Breast epithelium (tissue), 4 donors: Measurements from ENCODE around the gene GNAQ. TPM values are rescaled to one million over a fixed set of nuclear protein-coding genes. Genes with fewer than 3 reads are reported as not detected.

Source experiments
- DNase-seq, 2 donors: peaks; one replicate each; pipeline ENCODE4 v3.0.0-alpha.2; 2019; ENCODE audit warnings: low spot score in 2 of 2
- H3K27ac ChIP-seq, 2 donors: fragments of 200-600 bp; sonication (generic) in 1 of 2; one replicate each; pipeline ENCODE4 v1.5.1; 2016 to 2019; ENCODE audit warnings: mild to moderate bottlenecking in 1 of 2
- H3K27me3 ChIP-seq, 2 donors: fragments of 200-600 bp; sonication (generic) in 1 of 2; one replicate each; pipeline versions ENCODE4 v1.5.1 to v1.6.0; 2017 to 2019; ENCODE audit warnings: control low read depth in 1 of 2, mild to moderate bottlenecking in 1 of 2
- H3K36me3 ChIP-seq: fragments of 200-600 bp; one replicate; pipeline ENCODE4 v1.5.1; 2019
- H3K4me1 ChIP-seq, 2 donors: fragments of 200-600 bp; sonication (generic); one replicate each; pipeline ENCODE4 v1.5.1; 2016 to 2019; ENCODE audit warnings: control low read depth in 1 of 2
- H3K4me3 ChIP-seq, 3 donors: fragments of 200-600 bp; sonication (generic); 1 replicate in 2 of 3; 2 replicates in 1 of 3; pipeline ENCODE4 v1.5.1; 2016 to 2019; ENCODE audit warnings: mild to moderate bottlenecking in 3 of 3, moderate library complexity in 2 of 3
- H3K9me3 ChIP-seq, 2 donors: fragments of 200-600 bp; sonication (generic) in 1 of 2; one replicate each; pipeline ENCODE4 v1.5.1; 2016 to 2019; ENCODE audit warnings: control low read depth in 1 of 2
- CTCF ChIP-seq, 3 donors: fragments of 450-650 bp; IDR thresholded peaks; one replicate each; pipeline ENCODE4 v1.5.1; 2016 to 2017; ENCODE audit warnings: antibody characterized with exemption in 3 of 3, mild to moderate bottlenecking in 3 of 3, moderate library complexity in 3 of 3
- POLR2A ChIP-seq: fragments of 450-650 bp; IDR thresholded peaks from one replicate; pipeline ENCODE4 v1.6.1; 2016; ENCODE audit warnings: antibody characterized with exemption, mild to moderate bottlenecking, moderate library complexity
- POLR2AphosphoS5 ChIP-seq, 3 donors: sonication (generic); formaldehyde crosslinking; IDR thresholded peaks; one replicate each; pipeline ENCODE4 v1.6.1; 2017; ENCODE audit warnings: antibody characterized with exemption in 3 of 3
- intact Hi-C: fragments of 100-400 bp; cut with DNase I; formaldehyde crosslinking; loops from one replicate; pipeline ENCODE4 v1.15.1; 2023; ENCODE audit warnings: low total_unique reads
- total RNA-seq, 3 donors: library from RNA; depleted of rRNA; stranded (reverse); fragments of >200 nt; gene quantifications; one replicate each; pipeline ENCODE4 v1.1.0, GENCODE V29; 2016

GNAQ gene
- total RNA-seq, 3 donors from 2014 or later: 39.0 to 49.3 (median 47.2) TPM

DNA sequence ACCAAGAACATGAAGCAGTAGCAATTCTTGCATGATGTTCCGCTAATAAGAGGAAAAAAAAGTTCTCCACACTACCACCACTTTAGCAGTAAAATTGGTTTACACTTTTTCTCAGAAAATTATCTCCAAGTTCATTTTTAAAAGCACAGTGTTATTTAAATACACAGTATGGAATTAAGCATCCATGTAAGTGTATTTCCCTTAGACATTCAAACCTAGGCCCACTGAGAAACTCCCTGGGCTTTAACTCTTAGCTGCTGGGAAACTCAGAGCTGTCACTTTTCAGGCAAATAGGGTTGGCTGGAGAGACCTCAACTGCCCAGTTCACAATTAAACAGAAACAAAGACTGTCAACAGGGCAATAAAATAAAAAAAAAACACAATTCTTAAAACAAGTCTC, 2.7 kb downstream of the GNAQ start:
- peak overlapping the region; percentile 79 to 93 (median 84) for H3K4me3 ChIP-seq
- TF ChIP-seq POLR2A (no peak), POLR2AphosphoS5 (IDR thresholded peaks at IDR 0.05) (no peak), CTCF (IDR thresholded peaks at IDR 0.05) (no peak)
- no peaks in the 10 kb centered on the region for H3K9me3 ChIP-seq
- intact Hi-C loops: no loop called here
- H3K36me3 ChIP-seq: no peaks in the 10 kb centered on the region
- no peaks in the 10 kb centered on the region for H3K27me3 ChIP-seq
- DNase-seq: no peak
- H3K4me1 ChIP-seq: peaks cover 0 to 22% of the 10 kb centered on the region in 2 donors
- H3K27ac ChIP-seq: peak overlapping the region in 1 of 2 donors; percentile 97

- H3K4me1 ChIP-seq: peaks cover 0 to 16% of the 10 kb centered on the region in 2 donors
- no peak for DNase-seq
- intact Hi-C loops: no loop called here
- H3K36me3 ChIP-seq: no peaks in the 10 kb centered on the region
- TF ChIP-seq CTCF (IDR thresholded peaks at IDR 0.05) (no peak), POLR2AphosphoS5 (IDR thresholded peaks at IDR 0.05) (no peak)
- H3K27ac ChIP-seq: peak overlapping the region in 1 of 2 donors; percentile 21
- H3K4me3 ChIP-seq: no peak overlapping the region
- H3K9me3 ChIP-seq: no peaks in the 10 kb centered on the region
- no peaks in the 10 kb centered on the region for H3K27me3 ChIP-seq
These were observed 4.7 kb downstream of the GNAQ start for GRCh38 chr9:78026947-78027346.

GRCh38 chr9:78026416-78026815, 5.2 kb downstream of the GNAQ start:
- Histone ChIP-seq H3K9me3 (no peaks in the 10 kb centered on the region), H3K27ac (peak overlapping the region in 1 of 2 donors; percentile 21), H3K4me3 (peak overlapping the region in 1 of 3 donors; percentile 13), H3K4me1 (peaks cover 0 to 16% of the 10 kb centered on the region in 2 donors), H3K36me3 (no peaks in the 10 kb centered on the region), H3K27me3 (no peaks in the 10 kb centered on the region)
- DNase-seq: no peak
- TF ChIP-seq POLR2AphosphoS5 (IDR thresholded peaks at IDR 0.05) (no peak), POLR2A (no peak), CTCF (IDR thresholded peaks at IDR 0.05) (no peak)
- intact Hi-C loops: no loop called here

DNA sequence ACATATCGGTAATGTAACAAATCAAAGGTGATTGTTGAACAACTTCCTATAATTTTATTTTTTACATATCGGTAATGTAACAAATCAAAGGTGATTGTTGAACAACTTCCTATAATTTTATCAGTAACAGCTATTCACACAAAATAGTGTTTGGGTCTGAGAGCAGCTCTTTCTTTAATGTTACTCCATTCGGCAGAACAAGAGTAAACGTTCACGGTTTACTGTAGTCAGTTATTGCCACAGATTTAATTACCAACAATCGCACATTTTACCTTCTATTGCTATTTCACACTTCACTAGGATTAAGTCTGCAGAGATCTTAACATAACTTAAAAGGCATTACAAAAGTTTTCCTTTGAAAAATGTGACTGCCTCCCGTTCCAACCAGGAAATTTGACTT, 6.4 kb downstream of the GNAQ start:
- Histone ChIP-seq H3K27me3 (no peaks in the 10 kb centered on the region), H3K27ac (no peak overlapping the region), H3K4me1 (peaks cover 0 to 16% of the 10 kb centered on the region in 2 donors), H3K4me3 (no peak overlapping the region), H3K36me3 (no peaks in the 10 kb centered on the region), H3K9me3 (no peaks in the 10 kb centered on the region)
- intact Hi-C loops: no loop called here
- TF ChIP-seq POLR2AphosphoS5 (IDR thresholded peaks at IDR 0.05): no peak
- no peak for TF ChIP-seq POLR2A
- no peak for TF ChIP-seq CTCF (IDR thresholded peaks at IDR 0.05)
- no peak for DNase-seq

DNA sequence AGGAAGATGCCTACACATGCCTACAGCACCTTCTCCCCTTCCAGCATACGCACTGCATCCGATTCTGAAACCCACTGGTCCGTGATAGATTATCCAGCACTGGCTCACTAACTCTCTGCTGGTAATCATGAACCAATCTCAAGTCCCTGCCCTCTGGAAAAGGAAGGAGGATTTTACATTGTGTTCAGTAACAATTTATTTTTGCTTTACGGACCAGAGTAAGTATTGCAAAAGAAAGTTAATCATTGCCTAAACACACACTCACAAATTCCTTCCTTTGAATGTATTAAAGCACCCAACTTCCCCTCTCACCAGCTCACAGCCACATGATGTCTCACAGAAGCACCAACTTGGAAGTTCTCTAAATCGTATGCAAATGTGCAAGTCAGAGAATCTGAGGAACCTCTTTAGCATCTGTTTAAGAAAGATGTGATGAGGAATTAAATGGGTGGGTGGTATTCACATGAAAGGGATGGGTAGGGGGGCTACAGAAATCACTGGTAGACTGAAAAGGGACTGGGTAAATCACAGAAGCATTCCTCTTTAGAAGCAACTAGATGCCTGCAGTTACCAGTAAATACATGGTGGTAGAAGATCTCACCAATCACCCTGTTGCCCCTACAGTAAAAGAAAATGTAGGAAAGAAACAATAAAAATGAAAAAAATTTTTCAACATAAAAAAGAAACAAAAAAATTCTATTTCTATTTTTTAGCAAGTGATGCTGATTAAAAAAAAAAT, 8.4 kb downstream of the GNAQ start:
- H3K36me3 ChIP-seq: no peaks in the 10 kb centered on the region
- H3K4me1 ChIP-seq: peaks cover 0 to 16% of the 10 kb centered on the region in 2 donors
- H3K27me3 ChIP-seq: no peaks in the 10 kb centered on the region
- H3K4me3 ChIP-seq: no peak overlapping the region
- TF ChIP-seq POLR2AphosphoS5 (IDR thresholded peaks at IDR 0.05) (peak in 1 of 3 donors; percentile 14), POLR2A (no peak)
- H3K27ac ChIP-seq: no peak overlapping the region
- H3K9me3 ChIP-seq: no peaks in the 10 kb centered on the region
- DNase-seq: no peak
- intact Hi-C loops: no loop called here
